ENCODE measurements around the gene TMX2. TPM values are rescaled to one million over a fixed set of nuclear protein-coding genes. Genes with fewer than 3 reads are reported as not detected.

TMX2 gene
- total and polyA plus RNA-seq, 9 of the 15 experiments (the other 6 are each of a cell fraction or from before 2014, with no cell fraction given): 176 to 433 (median 227) TPM

- 0 out of 2 replicates have a peak, but pooled peaks have one; percentile 85 for TF ChIP-seq OTX1 (CRISPR knock-in tag; IDR thresholded peaks at IDR 0.05)
- peak; percentile 96 for TF ChIP-seq ELF1 (tag; IDR thresholded peaks at IDR 0.05)
- TF ChIP-seq TEAD2 (tag; IDR thresholded peaks at IDR 0.05): no peak
- TF ChIP-seq SAFB (IDR thresholded peaks at IDR 0.05; ENCODE audit: borderline replicate concordance, low read depth, low read length): no peak
- no peak for TF ChIP-seq ZNF23 (CRISPR knock-in tag; IDR thresholded peaks at IDR 0.05)
- no peak for TF ChIP-seq FUS (optimal IDR thresholded peaks at IDR 0.05; ENCODE audit: low read depth, low read length)
- TF ChIP-seq NELFE (IDR thresholded peaks at IDR 0.05; ENCODE audit: insufficient read depth, insufficient read length): no peak
- peak in 1 of 3 experiments; percentile 95; a peak in 3 of 6 replicates for TF ChIP-seq ZBTB11 (CRISPR knock-in tag; IDR thresholded peaks at IDR 0.05)
- no peak for TF ChIP-seq ZNF3 (CRISPR knock-in tag; IDR thresholded peaks at IDR 0.05)
- TF ChIP-seq ZBTB7A (IDR thresholded peaks at IDR 0.05; ENCODE audit: borderline replicate concordance, control insufficient read depth, low read depth, low read length): 0 out of 2 replicates have a peak, but pooled peaks have one; percentile 18
- peak; percentile 14; the same call in 1 of the 2 replicates for TF ChIP-seq ARID1B (IDR thresholded peaks at IDR 0.05)
- TF ChIP-seq GTF2A2 (tag; IDR thresholded peaks at IDR 0.05): no peak
- TF ChIP-seq BRF1 (IDR thresholded peaks at IDR 0.05; ENCODE audit: borderline replicate concordance, extremely low read depth, insufficient read length): no peak
- no peak for TF ChIP-seq MECOM (CRISPR knock-in tag; IDR thresholded peaks at IDR 0.05)
- TF ChIP-seq POLR2AphosphoS2 (IDR thresholded peaks at IDR 0.05; ENCODE audit: low read length): no peak
- TF ChIP-seq ZNF785 (CRISPR knock-in tag; IDR thresholded peaks at IDR 0.05): no peak
- no peak for TF ChIP-seq FOXO4 (CRISPR knock-in tag; IDR thresholded peaks at IDR 0.05)
- no peak for TF ChIP-seq ZNF740 (CRISPR knock-in tag; IDR thresholded peaks at IDR 0.05)
- no peak for TF ChIP-seq ZNF740 (tag; IDR thresholded peaks at IDR 0.05)
- TF ChIP-seq NR1H2 (CRISPR knock-in tag; IDR thresholded peaks at IDR 0.05): peak; percentile 79; the same call in 1 of the 2 replicates
- no peak; a peak in 1 of 4 replicates for TF ChIP-seq TBL1XR1 (IDR thresholded peaks at IDR 0.05; ENCODE audit: low read length in 2 of 2)
- TF ChIP-seq POLR2H (tag; IDR thresholded peaks at IDR 0.05; ENCODE audit: low read depth): 0 out of 2 replicates have a peak, but pooled peaks have one; percentile 55
Observed at GRCh38 chr11:57667117-57667735, 45.2 kb upstream of the TMX2 start (continued).
